Measurements from ENCODE around the gene CFAP100. TPM values are rescaled to one million over a fixed set of nuclear protein-coding genes. Genes with fewer than 3 reads are reported as not detected.

Gene CFAP100
- total RNA-seq, 1 experiment from 2014 or later: not detected

GRCh38 chr3:126378341-126378751 lies 16.4 kb upstream of the CFAP100 start:
- no peak overlapping the region for H3K4me3 Mint-ChIP-seq (ENCODE audit: unreplicated experiment)
- no peak for TF ChIP-seq CTCF (IDR thresholded peaks at IDR 0.05; ENCODE audit: insufficient read depth in 1 of 2, low read depth in 1 of 2, low read length in 1 of 2, severe bottlenecking in 1 of 2, unreplicated experiment in 1 of 2)
- Histone ChIP-seq H3K4me3 (ENCODE audit: low read depth, low read length) (no peak overlapping the region), H3K9me3 (no peaks in the 10 kb centered on the region), H3K27me3 (replicated peaks; ENCODE audit: control insufficient read depth, insufficient read depth, low read length) (no peaks in the 10 kb centered on the region), H3K36me3 (ENCODE audit: control insufficient read depth, insufficient read depth, low read length) (no peaks in the 10 kb centered on the region), H3K4me1 (no peaks in the 10 kb centered on the region)
- CTCF ChIA-PET: interaction anchor here (0.7 kb wide), 1 partner anchor 360 kb away, joined by 9 read pairs; no protein-coding TSS in a partner anchor
- POLR2A ChIA-PET: no interaction called here
- no peaks in the 10 kb centered on the region for H3K36me3 Mint-ChIP-seq (ENCODE audit: insufficient read depth, unreplicated experiment)
- no TSS peak for BruUV-seq (replicated peaks)
- intact Hi-C loops (cut with micrococcal nuclease; ENCODE audit: unreplicated experiment): no loop called here
- H3K9me3 Mint-ChIP-seq (ENCODE audit: unreplicated experiment): no peaks in the 10 kb centered on the region
- no peak for DNase-seq
- no peak overlapping the region for H3K27ac Mint-ChIP-seq (ENCODE audit: unreplicated experiment)
- H3K27me3 Mint-ChIP-seq (ENCODE audit: insufficient read depth, unreplicated experiment): peaks cover 2% of the 10 kb centered on the region
- H3K4me1 Mint-ChIP-seq (ENCODE audit: low read depth, unreplicated experiment): no peaks in the 10 kb centered on the region

- H3K27me3 ChIP-seq (replicated peaks; ENCODE audit: control insufficient read depth, insufficient read depth, low read length): no peaks in the 10 kb centered on the region
- no peaks in the 10 kb centered on the region for H3K36me3 ChIP-seq (ENCODE audit: control insufficient read depth, insufficient read depth, low read length)
- H3K36me3 Mint-ChIP-seq (ENCODE audit: insufficient read depth, unreplicated experiment): no peaks in the 10 kb centered on the region
- H3K27me3 Mint-ChIP-seq (ENCODE audit: insufficient read depth, unreplicated experiment): peaks cover 2% of the 10 kb centered on the region
- no peaks in the 10 kb centered on the region for H3K9me3 ChIP-seq
- no peaks in the 10 kb centered on the region for H3K4me1 Mint-ChIP-seq (ENCODE audit: low read depth, unreplicated experiment)
- TF ChIP-seq CTCF (IDR thresholded peaks at IDR 0.05; ENCODE audit: insufficient read depth in 1 of 2, low read depth in 1 of 2, low read length in 1 of 2, severe bottlenecking in 1 of 2, unreplicated experiment in 1 of 2): no peak
- DNase-seq: no peak
- POLR2A ChIA-PET: no interaction called here
- no peaks in the 10 kb centered on the region for H3K4me1 ChIP-seq
- no peak overlapping the region for H3K4me3 Mint-ChIP-seq (ENCODE audit: unreplicated experiment)
- no peak overlapping the region for H3K27ac Mint-ChIP-seq (ENCODE audit: unreplicated experiment)
- no peak overlapping the region for H3K4me3 ChIP-seq (ENCODE audit: low read depth, low read length)
- no peaks in the 10 kb centered on the region for H3K9me3 Mint-ChIP-seq (ENCODE audit: unreplicated experiment)
- CTCF ChIA-PET: no interaction called here
- no TSS peak for BruUV-seq (replicated peaks)
- intact Hi-C loops (cut with micrococcal nuclease; ENCODE audit: unreplicated experiment): loop anchor here (10.0 kb wide), 1 partner anchor 455 kb away; no protein-coding TSS in a partner anchor
Measured at GRCh38 chr3:126380011-126380768, 14.5 kb upstream of the CFAP100 start.

- no peak overlapping the region for H3K4me3 Mint-ChIP-seq (ENCODE audit: unreplicated experiment)
- Histone ChIP-seq H3K4me1 (no peaks in the 10 kb centered on the region), H3K4me3 (ENCODE audit: low read depth, low read length) (no peak overlapping the region), H3K36me3 (ENCODE audit: control insufficient read depth, insufficient read depth, low read length) (no peaks in the 10 kb centered on the region), H3K9me3 (no peaks in the 10 kb centered on the region), H3K27me3 (replicated peaks; ENCODE audit: control insufficient read depth, insufficient read depth, low read length) (no peaks in the 10 kb centered on the region)
- H3K4me1 Mint-ChIP-seq (ENCODE audit: low read depth, unreplicated experiment): no peaks in the 10 kb centered on the region
- no peak for DNase-seq
- no peaks in the 10 kb centered on the region for H3K36me3 Mint-ChIP-seq (ENCODE audit: insufficient read depth, unreplicated experiment)
- no peak overlapping the region for H3K27ac Mint-ChIP-seq (ENCODE audit: unreplicated experiment)
- no peaks in the 10 kb centered on the region for H3K9me3 Mint-ChIP-seq (ENCODE audit: unreplicated experiment)
- ChIA-PET POLR2A (no interaction called here), CTCF (interaction anchor here (0.6 to 1.3 kb wide), 2 partner anchors 25 to 122 kb away, joined by 3 to 5 read pairs; no protein-coding TSS in a partner anchor)
- no peak for TF ChIP-seq CTCF (IDR thresholded peaks at IDR 0.05; ENCODE audit: insufficient read depth in 1 of 2, low read depth in 1 of 2, low read length in 1 of 2, severe bottlenecking in 1 of 2, unreplicated experiment in 1 of 2)
- BruUV-seq (replicated peaks): no TSS peak
- peaks cover 2% of the 10 kb centered on the region for H3K27me3 Mint-ChIP-seq (ENCODE audit: insufficient read depth, unreplicated experiment)
- intact Hi-C loops (cut with micrococcal nuclease; ENCODE audit: unreplicated experiment): loop anchor here (10.0 kb wide), 1 partner anchor 457 kb away; no protein-coding TSS in a partner anchor
Measured at GRCh38 chr3:126381966-126382365, 12.7 kb upstream of the CFAP100 start.

All from Caco-2 (cell line).